Measurements from ENCODE around the gene RAPGEF3. TPM values are rescaled to one million over a fixed set of nuclear protein-coding genes. Genes with fewer than 3 reads are reported as not detected.

RAPGEF3 gene
- total RNA-seq, 1 donor from 2014 or later: 165 TPM

GRCh38 chr12:47785036-47785886 lies 26.6 kb upstream of the RAPGEF3 start:
- peaks cover 77 to 86% of the 10 kb centered on the region in 2 donors for H3K36me3 ChIP-seq
- H3K27me3 ChIP-seq: no peaks in the 10 kb centered on the region
- H3K4me3 ChIP-seq: no peak overlapping the region
- no peaks in the 10 kb centered on the region for H3K9me3 ChIP-seq
- DNase-seq (ENCODE audit: low spot score in 2 of 2): no peak
- H3K4me1 ChIP-seq: no peaks in the 10 kb centered on the region
- TF ChIP-seq CTCF (IDR thresholded peaks at IDR 0.05): no peak
- intact Hi-C loops (cut with DNase I): no loop called here
- H3K27ac ChIP-seq: peak overlapping the region; percentile 13 to 74

DNA sequence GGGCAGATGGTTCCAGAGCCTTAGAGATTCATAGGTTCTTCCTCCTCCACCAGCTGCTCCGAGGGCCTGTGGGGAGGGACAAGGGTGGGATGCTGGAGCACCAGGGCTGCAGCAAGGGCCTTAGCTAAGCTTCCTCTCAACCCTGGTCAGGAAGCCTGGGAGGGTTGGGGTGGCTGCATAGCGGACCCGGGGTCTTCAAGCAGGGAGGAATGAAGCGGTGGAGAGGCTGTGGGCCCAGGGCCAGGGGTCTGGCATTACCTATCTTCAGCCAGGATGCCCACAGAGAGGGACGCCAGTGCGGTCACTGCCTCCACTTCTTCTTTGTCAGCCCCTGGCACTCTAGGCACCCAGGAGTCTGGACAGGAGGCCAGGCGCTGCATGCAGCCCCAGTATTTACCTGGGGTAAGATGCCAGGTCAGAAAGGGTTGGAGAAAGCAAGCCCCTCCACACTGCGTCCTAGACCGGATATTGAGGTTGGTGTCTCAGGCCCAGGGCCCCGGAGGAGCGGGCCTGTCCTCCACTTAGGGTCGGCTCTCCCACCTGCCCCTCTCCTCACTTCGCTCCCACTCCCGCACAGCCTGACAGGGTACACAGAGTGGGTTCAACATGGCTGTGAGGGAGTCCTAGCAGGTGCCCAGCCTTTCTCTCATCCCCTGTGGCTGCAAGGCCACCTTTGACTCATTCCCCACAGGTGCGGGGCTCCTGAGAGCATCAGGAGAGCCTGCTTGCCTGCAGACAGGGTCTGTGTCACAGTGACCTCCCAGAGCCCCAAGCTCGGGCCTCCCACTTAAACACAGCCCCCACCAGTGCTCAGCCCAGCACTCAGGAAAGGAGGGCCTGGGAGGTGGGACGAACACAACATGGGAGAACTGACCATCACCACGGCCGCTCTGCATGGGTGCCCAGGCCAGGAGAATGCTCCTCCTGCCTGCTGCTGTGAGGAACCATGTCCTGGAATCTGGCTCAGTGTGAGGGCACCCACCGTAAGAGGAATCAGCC lies 25.4 kb upstream of the RAPGEF3 start:
- TF ChIP-seq CTCF (IDR thresholded peaks at IDR 0.05): no peak
- Histone ChIP-seq H3K4me1 (peaks cover under 1 to 4% of the 10 kb centered on the region in 2 donors), H3K27me3 (no peaks in the 10 kb centered on the region), H3K9me3 (no peaks in the 10 kb centered on the region), H3K4me3 (no peak overlapping the region), H3K27ac (peak overlapping the region; percentile 56 to 74), H3K36me3 (peaks cover 65 to 77% of the 10 kb centered on the region in 2 donors)
- intact Hi-C loops (cut with DNase I): no loop called here
- no peak for DNase-seq (ENCODE audit: low spot score in 2 of 2)

- Histone ChIP-seq H3K27ac (peak overlapping the region; percentile 1 to 56), H3K9me3 (no peaks in the 10 kb centered on the region), H3K4me1 (peaks cover 4 to 13% of the 10 kb centered on the region in 2 donors), H3K36me3 (peaks cover 58 to 68% of the 10 kb centered on the region in 2 donors), H3K4me3 (no peak overlapping the region), H3K27me3 (no peaks in the 10 kb centered on the region)
- DNase-seq (ENCODE audit: low spot score in 2 of 2): no peak
- intact Hi-C loops (cut with DNase I): no loop called here
- no peak for TF ChIP-seq CTCF (IDR thresholded peaks at IDR 0.05)
These were observed 24.5 kb upstream of the RAPGEF3 start for GRCh38 chr12:47783024-47783755.

DNA sequence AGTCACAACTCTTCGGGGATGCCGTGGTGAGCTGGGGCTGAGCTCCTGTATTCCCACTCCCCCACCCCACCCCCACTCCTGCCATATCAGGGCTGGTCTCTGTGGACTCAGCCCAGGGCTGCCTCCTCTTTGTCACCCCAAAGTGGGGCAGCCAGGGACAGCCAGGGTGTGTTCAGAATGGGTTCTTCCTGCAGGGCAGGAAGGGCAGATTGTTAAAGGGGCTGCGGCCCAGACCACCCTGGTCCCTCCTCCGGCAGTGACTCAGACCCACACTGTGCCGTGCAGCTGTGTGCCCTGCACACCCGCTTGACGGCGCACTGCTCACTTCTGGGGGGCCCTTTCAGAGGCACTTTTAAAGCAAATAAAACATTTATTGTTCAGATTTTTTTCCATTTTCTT lies 23.7 kb upstream of the RAPGEF3 start:
- peak overlapping the region in 1 of 2 donors; percentile 28 for H3K27ac ChIP-seq
- no peaks in the 10 kb centered on the region for H3K27me3 ChIP-seq
- TF ChIP-seq CTCF (IDR thresholded peaks at IDR 0.05): no peak
- no peak for DNase-seq (ENCODE audit: low spot score in 2 of 2)
- intact Hi-C loops (cut with DNase I): no loop called here
- no peaks in the 10 kb centered on the region for H3K9me3 ChIP-seq
- peaks cover 50 to 60% of the 10 kb centered on the region in 2 donors for H3K36me3 ChIP-seq
- H3K4me1 ChIP-seq: peaks cover 10 to 21% of the 10 kb centered on the region in 2 donors
- H3K4me3 ChIP-seq: no peak overlapping the region
